HUES48 (cell line): ENCODE measurements around the gene DGCR2.

ENCODE experiments used
- H3K27ac ChIP-seq: one replicate; pipeline ENCODE4 v1.7.0; 2013; ENCODE audit warnings: low read depth, low read length, inconsistent platforms
- H3K27me3 ChIP-seq: 2 replicates; pipeline ENCODE4 v1.6.1; 2013; ENCODE audit warnings: mild to moderate bottlenecking, low read length; ENCODE audit not compliant: control insufficient read depth, insufficient read depth
- H3K36me3 ChIP-seq: 2 replicates; pipeline ENCODE4 v1.6.1; 2013; ENCODE audit warnings: low read length; ENCODE audit not compliant: control insufficient read depth, insufficient read depth
- H3K4me1 ChIP-seq: 2 replicates; pipeline ENCODE4 v1.6.1; 2013; ENCODE audit warnings: mild to moderate bottlenecking, low read length; ENCODE audit not compliant: control insufficient read depth, insufficient read depth
- H3K4me3 ChIP-seq: 2 replicates; pipeline ENCODE4 v1.5.1; 2013; ENCODE audit warnings: mild to moderate bottlenecking, low read depth, low read length
- H3K9ac ChIP-seq: 2 replicates; pipeline ENCODE4 v1.6.1; 2013; ENCODE audit warnings: mild to moderate bottlenecking, low read depth, low read length, moderate library complexity
- H3K9me3 ChIP-seq: 2 replicates; pipeline ENCODE4 v1.6.1; 2013; ENCODE audit warnings: low read length; ENCODE audit not compliant: control insufficient read depth, insufficient read depth

Gene DGCR2

GRCh38 chr22:19125474-19126308 lies 3.5 kb upstream of the DGCR2 start:
- Histone ChIP-seq H3K27me3 (no peaks in the 10 kb centered on the region), H3K4me1 (peaks cover 11% of the 10 kb centered on the region), H3K36me3 (no peaks in the 10 kb centered on the region; the same call in 1 of the 2 replicates), H3K9ac (no peak overlapping the region), H3K27ac (no peak overlapping the region), H3K9me3 (no peaks in the 10 kb centered on the region), H3K4me3 (no peak overlapping the region)

DNA sequence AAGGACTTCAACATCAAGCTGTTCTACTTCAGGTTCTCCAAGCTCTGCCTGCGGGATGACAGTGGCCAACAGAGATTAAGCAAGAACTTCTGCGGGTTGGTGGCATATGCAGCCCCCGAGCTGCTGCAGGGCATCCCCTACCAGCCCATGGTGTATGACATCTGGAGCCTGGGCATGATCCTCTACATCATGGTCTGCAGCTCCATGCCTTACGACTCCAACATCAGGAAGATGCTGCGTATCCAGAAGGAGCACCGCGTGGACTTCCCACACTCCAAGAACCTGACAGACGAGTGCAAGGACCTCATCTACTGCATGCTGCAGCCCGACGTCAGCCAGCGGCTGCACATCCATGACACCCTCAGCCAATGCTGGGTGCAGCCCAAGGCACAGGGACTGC lies 2.8 kb upstream of the DGCR2 start:
- H3K4me3 ChIP-seq = no peak overlapping the region
- H3K9me3 ChIP-seq = no peaks in the 10 kb centered on the region
- H3K27ac ChIP-seq = no peak overlapping the region
- peaks cover 15% of the 10 kb centered on the region for H3K4me1 ChIP-seq
- H3K27me3 ChIP-seq = no peaks in the 10 kb centered on the region
- H3K9ac ChIP-seq = no peak overlapping the region
- no peaks in the 10 kb centered on the region; the same call in 1 of the 2 replicates for H3K36me3 ChIP-seq

DNA sequence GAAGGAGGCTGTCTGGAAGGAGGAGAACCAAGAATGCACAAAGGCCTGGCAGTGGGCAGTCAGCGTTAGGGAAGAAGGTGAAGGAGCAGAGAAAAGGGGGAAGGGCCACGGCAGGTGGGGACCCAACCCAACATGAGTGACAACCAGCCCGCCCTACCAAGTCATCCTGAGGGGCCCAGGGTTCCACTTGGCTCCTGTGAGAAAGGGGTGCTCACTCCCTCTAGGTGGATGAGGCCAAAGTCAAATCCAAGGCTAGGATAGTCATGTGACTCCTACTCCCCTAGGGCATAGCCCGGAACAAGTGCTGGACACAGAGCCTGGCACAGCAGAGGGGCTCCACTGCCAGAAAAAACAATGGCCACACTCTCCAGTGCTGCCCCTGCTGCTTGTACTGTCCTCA lies 2.2 kb upstream of the DGCR2 start:
- H3K27me3 ChIP-seq = no peaks in the 10 kb centered on the region
- H3K36me3 ChIP-seq = no peaks in the 10 kb centered on the region; the same call in 1 of the 2 replicates
- peaks cover 15% of the 10 kb centered on the region for H3K4me1 ChIP-seq
- no peak overlapping the region for H3K9ac ChIP-seq
- no peak overlapping the region for H3K27ac ChIP-seq
- H3K4me3 ChIP-seq = no peak overlapping the region
- no peaks in the 10 kb centered on the region for H3K9me3 ChIP-seq

- Histone ChIP-seq H3K9ac (no peak overlapping the region), H3K27ac (no peak overlapping the region)
Observed at GRCh38 chr22:19123936-19124335, 1.7 kb upstream of the DGCR2 start.

GRCh38 chr22:19122752-19123492 lies 710 bp upstream of the DGCR2 start:
- no peaks in the 10 kb centered on the region for H3K27me3 ChIP-seq
- H3K9ac ChIP-seq = peak overlapping the region; percentile 51
- H3K4me1 ChIP-seq = peaks cover 15% of the 10 kb centered on the region
- peaks cover 9% of the 10 kb centered on the region for H3K36me3 ChIP-seq
- H3K9me3 ChIP-seq = no peaks in the 10 kb centered on the region
- H3K4me3 ChIP-seq = peak overlapping the region; percentile 68
- H3K27ac ChIP-seq = peak overlapping the region; percentile 38

More at GRCh38 chr22:19123936-19124335, 1.7 kb upstream of the DGCR2 start:
- Histone ChIP-seq H3K4me3 (no peak overlapping the region), H3K36me3 (peaks cover 3% of the 10 kb centered on the region), H3K4me1 (peaks cover 15% of the 10 kb centered on the region), H3K27me3 (no peaks in the 10 kb centered on the region), H3K9me3 (no peaks in the 10 kb centered on the region)

- Histone ChIP-seq H3K36me3 (peaks cover 9% of the 10 kb centered on the region), H3K4me1 (peaks cover 15% of the 10 kb centered on the region), H3K27ac (peak overlapping the region; percentile 95), H3K27me3 (no peaks in the 10 kb centered on the region), H3K4me3 (peak overlapping the region; percentile 97), H3K9ac (peak overlapping the region; percentile 92), H3K9me3 (no peaks in the 10 kb centered on the region)
Observed at GRCh38 chr22:19121631-19122142, 525 bp downstream of the DGCR2 start.

DNA sequence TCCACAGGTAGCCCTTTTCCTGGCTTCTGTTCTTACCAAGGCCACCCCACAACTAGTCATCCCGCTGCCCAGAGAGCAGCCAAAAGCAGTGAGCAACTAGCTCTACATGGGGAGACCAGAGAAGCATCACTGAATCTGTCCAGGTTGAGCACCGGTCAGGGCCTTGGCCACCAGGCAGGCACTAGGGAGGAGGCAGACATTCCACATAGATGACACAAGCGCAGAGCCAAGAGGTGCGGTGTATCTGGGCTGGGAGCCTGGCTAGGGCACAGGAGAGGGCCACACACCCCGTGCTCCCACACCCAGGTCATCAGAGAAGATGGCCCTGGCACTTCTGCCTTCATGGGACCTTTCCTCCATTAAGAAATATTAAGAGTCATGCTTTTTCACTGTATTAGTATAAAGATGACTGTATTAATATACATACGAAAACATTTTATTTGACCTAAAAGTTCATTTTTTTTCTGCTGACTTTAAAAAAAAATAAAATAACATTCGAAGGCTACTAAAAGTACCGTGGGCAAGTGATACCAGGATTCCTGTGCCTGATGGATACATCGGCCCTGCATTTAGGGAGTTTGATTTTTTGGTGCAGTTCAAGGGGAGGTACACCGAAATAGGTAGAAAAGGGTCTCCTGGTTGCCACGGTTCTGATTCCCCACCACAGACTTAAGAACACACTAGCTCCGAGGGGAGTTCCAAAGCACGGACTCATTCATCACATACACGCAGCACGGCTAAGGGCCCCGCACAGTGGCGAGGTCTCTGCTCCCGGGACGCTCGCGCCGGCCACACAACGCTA lies 1.2 kb downstream of the DGCR2 start:
- peak overlapping the region; percentile 95 for H3K27ac ChIP-seq
- H3K4me1 ChIP-seq = peaks cover 15% of the 10 kb centered on the region

DNA sequence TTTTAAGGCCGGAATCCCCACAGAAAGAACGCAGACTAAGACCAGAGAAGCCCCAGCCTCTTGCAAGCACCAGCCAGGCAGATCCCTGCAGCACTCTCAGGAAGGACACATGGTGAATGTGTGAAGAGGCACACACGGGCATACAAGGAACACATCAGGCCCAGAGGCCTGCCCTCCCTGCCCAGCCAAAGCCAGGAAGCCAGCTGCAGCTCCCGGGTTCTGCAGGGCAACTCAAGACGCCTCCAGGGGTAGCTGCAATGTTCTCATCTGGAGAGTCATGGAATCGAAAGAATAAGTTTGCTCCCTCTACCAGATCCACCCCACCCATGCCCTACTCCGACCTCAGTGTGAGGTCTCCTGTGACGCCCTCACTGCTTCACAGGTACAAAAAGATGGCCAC lies 2.3 kb downstream of the DGCR2 start:
- no peaks in the 10 kb centered on the region for H3K9me3 ChIP-seq
- H3K27ac ChIP-seq = no peak overlapping the region
- H3K4me1 ChIP-seq = peaks cover 15% of the 10 kb centered on the region
- H3K9ac ChIP-seq = no peak overlapping the region
- no peak overlapping the region for H3K4me3 ChIP-seq
- peaks cover 9% of the 10 kb centered on the region for H3K36me3 ChIP-seq
- H3K27me3 ChIP-seq = no peaks in the 10 kb centered on the region

More for the DNA sequence above, 1.2 kb downstream of the DGCR2 start:
- no peaks in the 10 kb centered on the region for H3K27me3 ChIP-seq
- peaks cover 9% of the 10 kb centered on the region for H3K36me3 ChIP-seq
- no peaks in the 10 kb centered on the region for H3K9me3 ChIP-seq
- H3K4me3 ChIP-seq = peak overlapping the region; percentile 97
- peak overlapping the region; percentile 42 for H3K9ac ChIP-seq

- H3K9me3 ChIP-seq = no peaks in the 10 kb centered on the region
- no peak overlapping the region for H3K4me3 ChIP-seq
- no peak overlapping the region for H3K27ac ChIP-seq
- no peaks in the 10 kb centered on the region for H3K27me3 ChIP-seq
- H3K36me3 ChIP-seq = peaks cover 9% of the 10 kb centered on the region
- no peak overlapping the region for H3K9ac ChIP-seq
- H3K4me1 ChIP-seq = peaks cover 15% of the 10 kb centered on the region
Observed at GRCh38 chr22:19118329-19118880, 3.8 kb downstream of the DGCR2 start.

- H3K4me1 ChIP-seq = peaks cover 10% of the 10 kb centered on the region; the same call in 1 of the 2 replicates
- no peak overlapping the region for H3K9ac ChIP-seq
- peaks cover 9% of the 10 kb centered on the region for H3K36me3 ChIP-seq
- H3K27ac ChIP-seq = no peak overlapping the region
- H3K4me3 ChIP-seq = no peak overlapping the region
- no peaks in the 10 kb centered on the region for H3K27me3 ChIP-seq
- H3K9me3 ChIP-seq = no peaks in the 10 kb centered on the region
Observed at GRCh38 chr22:19117111-19117512, 5.1 kb downstream of the DGCR2 start.
